Measurements from ENCODE around the gene FHOD3. TPM values are rescaled to one million over a fixed set of nuclear protein-coding genes. Genes with fewer than 3 reads are reported as not detected.

Gene FHOD3
- total RNA-seq, 1 experiment from 2014 or later: 22.7 TPM

DNA sequence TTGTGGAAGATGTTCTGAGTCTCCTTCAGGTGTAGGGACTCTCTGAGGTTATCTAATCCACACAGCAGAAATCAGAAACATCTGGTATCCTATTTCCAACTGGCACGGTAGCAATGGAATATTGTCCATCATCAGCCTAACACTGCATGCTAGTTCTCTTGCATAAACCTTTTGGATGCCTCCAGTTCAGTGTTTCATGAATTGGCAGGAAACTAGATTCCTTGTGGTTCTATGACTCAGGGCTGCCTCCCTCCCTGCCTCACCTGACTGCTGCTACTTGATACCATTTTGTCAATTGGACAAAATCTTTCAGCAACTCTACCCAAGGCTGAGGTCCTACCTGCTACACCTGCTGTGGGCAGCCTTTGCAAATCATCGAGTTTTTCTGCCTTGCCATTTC lies 400.4 kb downstream of the FHOD3 start:
- ATAC-seq (no peak), DNase-seq (ENCODE audit: low read depth, low spot score) (peak; percentile 2)
- no peaks in the 10 kb centered on the region for H3K4me1 ChIP-seq (ENCODE audit: control insufficient read depth, insufficient read depth, low read length)
- in situ Hi-C loops (cut with HindIII; ENCODE audit: low pct_unique_long_range_greater_than_20kb, low sequenced_read_pairs): no loop called here
- no TSS peak for BruUV-seq (replicated peaks)
- intact Hi-C loops (cut with micrococcal nuclease; ENCODE audit: unreplicated experiment): no loop called here
- no peak overlapping the region for H3K4me3 ChIP-seq (ENCODE audit: low read depth in 2 of 2, low read length in 2 of 2)
- CTCF ChIA-PET: no interaction called here
- H3K9me3 ChIP-seq (ENCODE audit: control insufficient read depth, insufficient read depth, low read depth, low read length): no peaks in the 10 kb centered on the region
- POLR2A ChIA-PET: no interaction called here
- H3K36me3 ChIP-seq (ENCODE audit: control insufficient read depth, insufficient read depth, low read length): no peaks in the 10 kb centered on the region
- TF ChIP-seq POLR2AphosphoS5 (IDR thresholded peaks at IDR 0.05; ENCODE audit: low read depth, low read length) (no peak), SIN3A (IDR thresholded peaks at IDR 0.05; ENCODE audit: borderline replicate concordance, insufficient read depth, low read depth, low read length) (no peak), REST (IDR thresholded peaks at IDR 0.05; ENCODE audit: insufficient read depth in 1 of 2, low read depth in 2 of 2, low read length in 1 of 2) (no peak), TCF7L2 (IDR thresholded peaks at IDR 0.05; ENCODE audit: low read depth, low read length) (no peak)
- TF ChIP-seq, protein P1, sequence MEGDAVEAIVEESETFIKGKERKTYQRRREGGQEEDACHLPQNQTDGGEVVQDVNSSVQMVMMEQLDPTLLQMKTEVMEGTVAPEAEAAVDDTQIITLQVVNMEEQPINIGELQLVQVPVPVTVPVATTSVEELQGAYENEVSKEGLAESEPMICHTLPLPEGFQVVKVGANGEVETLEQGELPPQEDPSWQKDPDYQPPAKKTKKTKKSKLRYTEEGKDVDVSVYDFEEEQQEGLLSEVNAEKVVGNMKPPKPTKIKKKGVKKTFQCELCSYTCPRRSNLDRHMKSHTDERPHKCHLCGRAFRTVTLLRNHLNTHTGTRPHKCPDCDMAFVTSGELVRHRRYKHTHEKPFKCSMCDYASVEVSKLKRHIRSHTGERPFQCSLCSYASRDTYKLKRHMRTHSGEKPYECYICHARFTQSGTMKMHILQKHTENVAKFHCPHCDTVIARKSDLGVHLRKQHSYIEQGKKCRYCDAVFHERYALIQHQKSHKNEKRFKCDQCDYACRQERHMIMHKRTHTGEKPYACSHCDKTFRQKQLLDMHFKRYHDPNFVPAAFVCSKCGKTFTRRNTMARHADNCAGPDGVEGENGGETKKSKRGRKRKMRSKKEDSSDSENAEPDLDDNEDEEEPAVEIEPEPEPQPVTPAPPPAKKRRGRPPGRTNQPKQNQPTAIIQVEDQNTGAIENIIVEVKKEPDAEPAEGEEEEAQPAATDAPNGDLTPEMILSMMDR (IDR thresholded peaks at IDR 0.05): no peak
- no peak overlapping the region for H3K27ac ChIP-seq (ENCODE audit: low read length)
- H3K27me3 ChIP-seq (ENCODE audit: control insufficient read depth, insufficient read depth, low read length): no peaks in the 10 kb centered on the region

DNA sequence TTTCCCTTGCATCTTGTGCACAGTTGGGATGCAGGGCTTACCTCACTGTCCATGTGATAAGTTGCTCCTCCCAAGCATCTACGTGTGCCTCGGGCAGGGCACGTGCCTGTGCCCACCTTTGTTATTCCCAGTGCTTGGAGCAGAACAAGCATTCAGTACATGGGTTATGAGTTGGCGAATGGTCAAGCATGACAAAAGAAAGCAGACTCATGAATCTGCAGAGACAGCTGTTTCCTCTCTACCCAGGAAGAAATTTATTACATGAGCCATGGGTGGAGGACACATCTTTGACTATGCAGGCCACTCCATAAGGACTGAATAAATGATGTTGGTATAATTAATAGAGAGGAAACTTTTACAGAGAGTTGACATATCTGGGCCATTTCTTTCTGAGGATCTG lies 403.4 kb downstream of the FHOD3 start:
- POLR2A ChIA-PET: no interaction called here
- Histone ChIP-seq H3K9me3 (ENCODE audit: control insufficient read depth, insufficient read depth, low read depth, low read length) (no peaks in the 10 kb centered on the region), H3K4me1 (ENCODE audit: control insufficient read depth, insufficient read depth, low read length) (no peaks in the 10 kb centered on the region), H3K27ac (ENCODE audit: low read length) (no peak overlapping the region), H3K27me3 (ENCODE audit: control insufficient read depth, insufficient read depth, low read length) (no peaks in the 10 kb centered on the region), H3K36me3 (ENCODE audit: control insufficient read depth, insufficient read depth, low read length) (no peaks in the 10 kb centered on the region), H3K4me3 (ENCODE audit: low read depth in 2 of 2, low read length in 2 of 2) (no peak overlapping the region)
- no peak for ATAC-seq
- no peak for TF ChIP-seq REST (IDR thresholded peaks at IDR 0.05; ENCODE audit: insufficient read depth in 1 of 2, low read depth in 2 of 2, low read length in 1 of 2)
- no peak for TF ChIP-seq SIN3A (IDR thresholded peaks at IDR 0.05; ENCODE audit: borderline replicate concordance, insufficient read depth, low read depth, low read length)
- TF ChIP-seq, protein P1 (IDR thresholded peaks at IDR 0.05): no peak
- no peak for TF ChIP-seq TCF7L2 (IDR thresholded peaks at IDR 0.05; ENCODE audit: low read depth, low read length)
- TF ChIP-seq POLR2AphosphoS5 (IDR thresholded peaks at IDR 0.05; ENCODE audit: low read depth, low read length): no peak
- no peak for DNase-seq (ENCODE audit: low read depth, low spot score)
- CTCF ChIA-PET: no interaction called here
- no TSS peak for BruUV-seq (replicated peaks)
- intact Hi-C loops (cut with micrococcal nuclease; ENCODE audit: unreplicated experiment) (no loop called here), in situ Hi-C loops (cut with HindIII; ENCODE audit: low pct_unique_long_range_greater_than_20kb, low sequenced_read_pairs) (no loop called here)

Measured in Panc1 (cell line).